Smooth muscle cell (in vitro differentiated cells): ENCODE measurements around the gene XPNPEP3. TPM values are rescaled to one million over a fixed set of nuclear protein-coding genes. Genes with fewer than 3 reads are reported as not detected.
"Not testable (repeated sequence)": the region's sequence is repeated elsewhere in the genome, so short reads cannot be mapped to it uniquely, and the experiment has no call there.

Experiments used
- DNase-seq: peaks from one replicate; lab custom pipeline; 2025; ENCODE audit not compliant: unreplicated experiment; lab: John Stamatoyannopoulos, UW
- H2AFZ ChIP-seq: fragments of 200-600 bp; sonication (generic); 2 replicates; pipeline ENCODE4 v1.6.0; 2016; ENCODE audit warnings: antibody characterized with exemption, low read depth, mild to moderate bottlenecking
- H3F3A ChIP-seq: fragments of 200-600 bp; sonication (generic); 2 replicates; pipeline ENCODE4 v1.6.0; 2017; ENCODE audit warnings: antibody characterized with exemption, low read depth
- H3K27ac ChIP-seq: fragments of 200-600 bp; sonication (generic); 2 replicates; pipeline ENCODE4 v1.5.1; 2016; ENCODE audit warnings: low read depth, mild to moderate bottlenecking
- H3K27me3 ChIP-seq: fragments of 200-600 bp; sonication (generic); 2 replicates; pipeline ENCODE4 v1.6.1; 2016; ENCODE audit warnings: low read depth, mild to moderate bottlenecking
- H3K36me3 ChIP-seq: fragments of 200-600 bp; sonication (generic); 2 replicates; pipeline ENCODE4 v1.5.1; 2016; ENCODE audit warnings: low read depth
- H3K4me1 ChIP-seq: fragments of 200-600 bp; sonication (generic); 2 replicates; pipeline ENCODE4 v1.5.1; 2016; ENCODE audit warnings: low read depth
- H3K4me2 ChIP-seq: fragments of 200-600 bp; sonication (generic); 2 replicates; pipeline ENCODE4 v1.6.0; 2016; ENCODE audit warnings: mild to moderate bottlenecking
- H3K4me3 ChIP-seq: fragments of 200-600 bp; sonication (generic); 2 replicates; pipeline ENCODE4 v1.5.1; 2016; ENCODE audit warnings: mild to moderate bottlenecking
- H3K79me2 ChIP-seq: fragments of 200-600 bp; sonication (generic); 2 replicates; pipeline ENCODE4 v1.6.0; 2016; ENCODE audit warnings: low read depth, mild to moderate bottlenecking
- H3K9ac ChIP-seq: fragments of 200-600 bp; sonication (generic); 2 replicates; pipeline ENCODE4 v1.6.0; 2016; ENCODE audit warnings: low read depth
- H3K9me3 ChIP-seq: fragments of 200-600 bp; sonication (generic); replicated peaks from 2 replicates; pipeline ENCODE4 v1.5.1; 2016; ENCODE audit warnings: low read depth
- H4K20me1 ChIP-seq: fragments of 200-600 bp; sonication (generic); 2 replicates; pipeline ENCODE4 v1.6.0; 2016; ENCODE audit warnings: low read depth
- WGBS: methylation state at CpG from one replicate; pipeline ENCODE4 v1.1.7; 2016; ENCODE audit warnings: low lambda C conversion rate; 5-methylcytosine and 5-hydroxymethylcytosine counted together
- polyA plus RNA-seq: library from polyadenylated mRNA; unstranded; fragments of >200 nt; fragmentation: Nextera tagmentation; extraction: Ambion mirVana; gene quantifications from 2 replicates; pipeline ENCODE4 v1.2.1, GENCODE V29; 2016
- total RNA-seq: library from RNA; depleted of rRNA; stranded (reverse); fragments of >200 nt; gene quantifications from 2 replicates; pipeline ENCODE4 v1.2.3, GENCODE V29; 2014
- TF ChIP-seq, protein P1 (sequence below): fragments of 200-600 bp; sonication (generic); IDR thresholded peaks from 2 replicates; pipeline ENCODE4 v1.5.1; 2017; ENCODE audit warnings: borderline replicate concordance, mild to moderate bottlenecking, antibody characterized with exemption; ENCODE audit not compliant: insufficient read depth, poor library complexity, severe bottlenecking

XPNPEP3 gene
- total and polyA plus RNA-seq, 2 experiments from 2014 or later, result 3.9 to 12.3 TPM

DNA sequence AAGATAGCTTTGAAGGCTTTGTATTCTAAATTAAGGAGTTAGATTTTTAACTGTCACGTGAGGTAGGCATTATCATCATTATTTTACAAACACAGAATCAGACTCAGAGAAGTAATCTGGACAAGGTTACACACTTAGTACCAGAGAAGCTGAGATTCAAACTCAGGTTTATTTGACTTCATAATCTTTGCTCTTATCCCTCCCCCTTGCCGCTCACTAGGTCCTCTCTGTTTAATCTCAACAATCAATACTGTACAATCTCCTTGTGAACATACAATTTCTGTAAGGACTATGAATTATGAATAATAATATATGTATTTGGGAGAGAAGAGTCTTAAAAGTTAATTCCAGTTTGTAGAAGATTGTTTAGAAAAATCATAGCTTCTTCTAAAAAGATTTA is 10.2 kb downstream of the XPNPEP3 start:
- H3K4me2 ChIP-seq, result no peak overlapping the region
- WGBS, result 93% methylated on average over 2 of the region's 2 CpGs
- H3K79me2 ChIP-seq, result peaks cover 39% of the 10 kb centered on the region
- no peaks in the 10 kb centered on the region for H3F3A ChIP-seq
- H2AFZ ChIP-seq, result no peak overlapping the region
- no peak overlapping the region for H3K27ac ChIP-seq
- peaks cover 7% of the 10 kb centered on the region for H3K36me3 ChIP-seq
- H3K4me1 ChIP-seq, result no peaks in the 10 kb centered on the region
- H3K4me3 ChIP-seq, result no peak overlapping the region
- TF ChIP-seq, protein P1, sequence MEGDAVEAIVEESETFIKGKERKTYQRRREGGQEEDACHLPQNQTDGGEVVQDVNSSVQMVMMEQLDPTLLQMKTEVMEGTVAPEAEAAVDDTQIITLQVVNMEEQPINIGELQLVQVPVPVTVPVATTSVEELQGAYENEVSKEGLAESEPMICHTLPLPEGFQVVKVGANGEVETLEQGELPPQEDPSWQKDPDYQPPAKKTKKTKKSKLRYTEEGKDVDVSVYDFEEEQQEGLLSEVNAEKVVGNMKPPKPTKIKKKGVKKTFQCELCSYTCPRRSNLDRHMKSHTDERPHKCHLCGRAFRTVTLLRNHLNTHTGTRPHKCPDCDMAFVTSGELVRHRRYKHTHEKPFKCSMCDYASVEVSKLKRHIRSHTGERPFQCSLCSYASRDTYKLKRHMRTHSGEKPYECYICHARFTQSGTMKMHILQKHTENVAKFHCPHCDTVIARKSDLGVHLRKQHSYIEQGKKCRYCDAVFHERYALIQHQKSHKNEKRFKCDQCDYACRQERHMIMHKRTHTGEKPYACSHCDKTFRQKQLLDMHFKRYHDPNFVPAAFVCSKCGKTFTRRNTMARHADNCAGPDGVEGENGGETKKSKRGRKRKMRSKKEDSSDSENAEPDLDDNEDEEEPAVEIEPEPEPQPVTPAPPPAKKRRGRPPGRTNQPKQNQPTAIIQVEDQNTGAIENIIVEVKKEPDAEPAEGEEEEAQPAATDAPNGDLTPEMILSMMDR, result no peak
- no peak overlapping the region for H3K9ac ChIP-seq
- peaks cover 35% of the 10 kb centered on the region for H4K20me1 ChIP-seq
- no peak for DNase-seq
- no peaks in the 10 kb centered on the region for H3K27me3 ChIP-seq
- H3K9me3 ChIP-seq, result no peaks in the 10 kb centered on the region

DNA sequence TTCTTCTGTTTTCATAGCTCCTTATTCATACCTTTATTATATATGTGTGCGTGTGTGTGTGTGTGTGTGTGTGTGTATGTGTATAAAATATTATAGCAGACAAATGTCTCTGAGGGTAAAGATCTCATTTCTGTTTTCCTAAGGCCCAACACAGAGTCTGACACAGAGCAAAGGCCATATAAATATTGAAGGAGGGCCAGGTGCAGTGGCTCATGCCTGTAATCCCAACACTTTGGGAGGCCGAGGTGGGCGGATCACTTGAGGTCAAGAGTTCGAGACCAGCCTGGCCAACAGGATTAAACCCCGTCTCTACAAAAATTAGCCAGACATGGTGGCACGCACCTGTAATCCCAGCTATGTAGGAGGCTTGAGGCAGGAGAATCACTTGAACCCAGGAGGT is 11.4 kb downstream of the XPNPEP3 start:
- H3K4me3 ChIP-seq, H3K36me3 ChIP-seq, H3K9me3 ChIP-seq, H3K9ac ChIP-seq, H3K4me2 ChIP-seq, DNase-seq, H3F3A ChIP-seq, H3K27me3 ChIP-seq, H3K4me1 ChIP-seq, H2AFZ ChIP-seq, H3K27ac ChIP-seq: not testable (repeated sequence)
- WGBS, result 95% methylated on average over 6 of the region's 6 CpGs
- Histone ChIP-seq H3K79me2 (peaks cover 27% of the 10 kb centered on the region), H4K20me1 (peaks cover 23% of the 10 kb centered on the region)

GRCh38 chr22:40874016-40874415 is 17.1 kb downstream of the XPNPEP3 start:
- H3K27ac ChIP-seq, result no peak overlapping the region
- H3K4me1 ChIP-seq, result no peaks in the 10 kb centered on the region
- no peak overlapping the region for H3K4me2 ChIP-seq
- TF ChIP-seq, protein P1, result no peak
- H2AFZ ChIP-seq, result no peak overlapping the region
- no peaks in the 10 kb centered on the region for H4K20me1 ChIP-seq
- no peaks in the 10 kb centered on the region for H3K79me2 ChIP-seq
- H3K9ac ChIP-seq, result no peak overlapping the region
- no peak overlapping the region for H3K4me3 ChIP-seq
- H3K9me3 ChIP-seq, result no peaks in the 10 kb centered on the region
- DNase-seq, result no peak
- peaks cover 7% of the 10 kb centered on the region for H3K36me3 ChIP-seq
- H3F3A ChIP-seq, result no peaks in the 10 kb centered on the region
- no peaks in the 10 kb centered on the region for H3K27me3 ChIP-seq
- WGBS, result 97% methylated on average over 3 of the region's 3 CpGs

DNA sequence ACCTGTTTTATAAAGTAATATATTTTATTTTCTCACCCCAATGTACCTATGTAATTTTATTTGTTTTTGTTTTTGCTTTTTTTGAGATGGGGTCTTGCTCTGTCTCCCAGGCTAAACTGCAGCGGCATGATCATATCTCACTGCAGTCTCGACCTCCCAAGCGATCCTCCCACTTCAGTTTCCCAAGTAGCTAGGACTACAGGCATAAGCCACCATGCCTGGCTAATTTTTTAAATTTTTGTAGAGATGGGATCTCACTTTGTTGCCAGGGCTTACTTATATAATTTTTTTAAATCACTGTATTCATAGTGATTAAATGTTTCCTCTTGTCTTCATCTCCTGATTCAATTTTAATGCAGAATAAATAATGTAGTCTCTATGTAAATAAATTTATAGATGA is 18.2 kb downstream of the XPNPEP3 start:
- 98% methylated on average over 3 of the region's 3 CpGs for WGBS
- TF ChIP-seq, protein P1, result no peak

More for the DNA sequence above, 18.2 kb downstream of the XPNPEP3 start:
- H3K4me1 ChIP-seq, result no peaks in the 10 kb centered on the region
- peaks cover 4% of the 10 kb centered on the region for H3K36me3 ChIP-seq
- H3K9ac ChIP-seq, result no peak overlapping the region
- H3F3A ChIP-seq, result no peaks in the 10 kb centered on the region
- H2AFZ ChIP-seq, result no peak overlapping the region
- H3K27me3 ChIP-seq, result no peaks in the 10 kb centered on the region
- H3K4me2 ChIP-seq, result no peak overlapping the region
- H3K79me2 ChIP-seq, result no peaks in the 10 kb centered on the region
- H3K27ac ChIP-seq, result no peak overlapping the region
- H3K9me3 ChIP-seq, result no peaks in the 10 kb centered on the region
- H4K20me1 ChIP-seq, result no peaks in the 10 kb centered on the region
- DNase-seq, result no peak
- no peak overlapping the region for H3K4me3 ChIP-seq
